Ovary (tissue), 9 donors: ENCODE measurements around the gene PPP1R1B. TPM values are rescaled to one million over a fixed set of nuclear protein-coding genes. Genes with fewer than 3 reads are reported as not detected.

Experiments
- DNase-seq, 5 donors: peaks; one replicate each; pipeline ENCODE4 v3.0.0-alpha.2; 2019 to 2020
- H3K27ac ChIP-seq, 2 donors: fragments of 200-600 bp; one replicate each; pipeline versions ENCODE4 v1.5.1 to v1.8.0; 2019 to 2022
- H3K27me3 ChIP-seq: fragments of 200-600 bp; one replicate; pipeline ENCODE4 v1.8.0; 2022
- H3K36me3 ChIP-seq: fragments of 200-600 bp; sonication (generic); one replicate; pipeline ENCODE4 v1.5.1; 2019
- H3K4me1 ChIP-seq: one replicate; pipeline ENCODE4 v1.8.1; 2013; ENCODE audit warnings: mild to moderate bottlenecking, moderate library complexity; ENCODE audit not compliant: insufficient read depth
- H3K4me3 ChIP-seq: fragments of 200-600 bp; sonication (generic); one replicate; pipeline ENCODE4 v1.5.1; 2017
- H3K9me3 ChIP-seq, 2 donors: fragments of 200-600 bp in 1 of 2; sonication (generic) in 1 of 2; one replicate each; pipeline versions ENCODE4 v1.5.1 to v1.8.1; 2013 to 2019; ENCODE audit warnings: mild to moderate bottlenecking in 1 of 2, moderate library complexity in 1 of 2
- CTCF ChIP-seq, 3 donors: fragments of 450-650 bp in 2 of 3; fragments of 200-600 bp in 1 of 3; IDR thresholded peaks; one replicate each; pipeline versions ENCODE4 v1.5.1 to v1.8.0; 2016 to 2022; ENCODE audit warnings: antibody characterized with exemption in 3 of 3, mild to moderate bottlenecking in 1 of 3
- EP300 ChIP-seq: sonication (generic); formaldehyde crosslinking; IDR thresholded peaks from one replicate; pipeline ENCODE4 v1.6.1; 2017; ENCODE audit warnings: antibody characterized with exemption
- POLR2A ChIP-seq: fragments of 450-650 bp; IDR thresholded peaks from one replicate; pipeline ENCODE4 v1.6.1; 2017; ENCODE audit warnings: antibody characterized with exemption, mild to moderate bottlenecking, moderate library complexity
- WGBS, 3 donors: extraction: QIAGEN DNeasy Blood & Tissue Kit in 1 of 3; methylation state at CpG; one replicate each; pipeline versions ENCODE4 v1.1.5 to v1.1.7; 2013 to 2017; 5-methylcytosine and 5-hydroxymethylcytosine counted together
- intact Hi-C, 4 donors: fragments of 100-400 bp; cut with DNase I; formaldehyde crosslinking; loops; one replicate each; pipeline versions ENCODE4 v1.11.0 to v1.15.1; 2022 to 2023
- polyA plus RNA-seq, 2 donors: library from polyadenylated mRNA; stranded (reverse); fragments of 200-250 nt in 1 of 2; fragments of 350-450 nt in 1 of 2; fragmentation: Illumina TruSeq in 1 of 2; extraction: RNeasy Lipid Tissue Mini Kit (QIAGEN cat#74804) in 1 of 2; gene quantifications; one replicate each; pipeline ENCODE4 v1.2.3, GENCODE V29; 2013 to 2014
- total RNA-seq, 7 donors: library from RNA; depleted of rRNA in 2 of 7; stranded (reverse); fragments of >200 nt in 2 of 7; fragmentation: NEBNext Ultra II Directional in 3 of 7; extraction: Animal tissue kit (Norgen Biotek cat#: 25700) in 3 of 7; gene quantifications; one replicate each; pipeline versions ENCODE4 v1.1.0 to v1.2.4, GENCODE V29; 2016 to 2023
- donor health status: DM: no; HTN: no; CAD: no; lungs with moderate emphysema.
- donor health status: DM: no; HTN: no; CAD: no.
- donor health status: Bipolar disorder and iron deficiency.
- donor health status: DM: yes; HTN: yes; CAD: no.
- donor health status: DM: no; HTN: no; CAD: no.
- donor health status: DM: yes; HTN: yes; CAD: no.

PPP1R1B gene
- total and polyA plus RNA-seq, 9 donors, result 0.43 to 23.0 (median 10.1) TPM

GRCh38 chr17:39632153-39632941, 5.6 kb downstream of the PPP1R1B start:
- no peaks in the 10 kb centered on the region for H3K27me3 ChIP-seq
- no peak overlapping the region for H3K4me3 ChIP-seq
- DNase-seq, result no peak
- intact Hi-C loops, result loop anchor here in 1 of 4 donors (5.0 kb wide), 1 partner anchor 100 kb away; the partner anchor contains the start of gene MIEN1
- H3K36me3 ChIP-seq, result no peaks in the 10 kb centered on the region
- H3K27ac ChIP-seq, result no peak overlapping the region
- no peaks in the 10 kb centered on the region for H3K9me3 ChIP-seq
- TF ChIP-seq CTCF (IDR thresholded peaks at IDR 0.05) (no peak), EP300 (no peak), POLR2A (no peak)
- peaks cover 1% of the 10 kb centered on the region for H3K4me1 ChIP-seq
- WGBS, 3 donors, result 19 to 23% (median 21%) methylated on average over 12 to 13 of the region's 13 CpGs

GRCh38 chr17:39633570-39634183, 6.9 kb downstream of the PPP1R1B start:
- H3K4me3 ChIP-seq, result no peak overlapping the region
- no peaks in the 10 kb centered on the region for H3K27me3 ChIP-seq
- H3K27ac ChIP-seq, result no peak overlapping the region
- no peaks in the 10 kb centered on the region for H3K36me3 ChIP-seq
- intact Hi-C loops, result loop anchor here in 1 of 4 donors (5.0 kb wide), 1 partner anchor 99 kb away; the partner anchor contains the start of gene MIEN1
- WGBS, 3 donors, result 62 to 66% (median 66%) methylated on average over 7 to 8 of the region's 8 CpGs
- peaks cover 8% of the 10 kb centered on the region for H3K4me1 ChIP-seq
- H3K9me3 ChIP-seq, result no peaks in the 10 kb centered on the region
- TF ChIP-seq EP300 (no peak), CTCF (IDR thresholded peaks at IDR 0.05) (no peak), POLR2A (no peak)
- DNase-seq, result no peak

- Histone ChIP-seq H3K36me3 (no peaks in the 10 kb centered on the region), H3K9me3 (no peaks in the 10 kb centered on the region), H3K27me3 (no peaks in the 10 kb centered on the region), H3K27ac (no peak overlapping the region), H3K4me3 (no peak overlapping the region), H3K4me1 (peaks cover 10% of the 10 kb centered on the region)
- no peak for DNase-seq
- TF ChIP-seq CTCF (IDR thresholded peaks at IDR 0.05) (peak; percentile 41 to 69 (median 54)), POLR2A (no peak)
- intact Hi-C loops, result loop anchor here in 1 of 4 donors (5.0 kb wide), 1 partner anchor 98 kb away; the partner anchor contains the start of gene MIEN1
- 42 to 50% (median 44%) methylated on average over 2 of the region's 2 CpGs for WGBS, 3 donors
These were observed 7.7 kb downstream of the PPP1R1B start for GRCh38 chr17:39634384-39634871.

GRCh38 chr17:39635614-39636176, 8.9 kb downstream of the PPP1R1B start:
- H3K4me3 ChIP-seq, result no peak overlapping the region
- no peaks in the 10 kb centered on the region for H3K27me3 ChIP-seq
- H3K9me3 ChIP-seq, result no peaks in the 10 kb centered on the region
- peak overlapping the region in 1 of 2 donors; percentile 93 for H3K27ac ChIP-seq
- H3K36me3 ChIP-seq, result no peaks in the 10 kb centered on the region
- 86 to 88% (median 88%) methylated on average over 8 of the region's 8 CpGs for WGBS, 3 donors
- intact Hi-C loops, result no loop called here
- DNase-seq, result no peak
- H3K4me1 ChIP-seq, result peaks cover 15% of the 10 kb centered on the region
- TF ChIP-seq EP300 (no peak), POLR2A (no peak), CTCF (IDR thresholded peaks at IDR 0.05) (no peak)
